ENCODE measurements around the gene RNU6-7.

Gene RNU6-7

DNA sequence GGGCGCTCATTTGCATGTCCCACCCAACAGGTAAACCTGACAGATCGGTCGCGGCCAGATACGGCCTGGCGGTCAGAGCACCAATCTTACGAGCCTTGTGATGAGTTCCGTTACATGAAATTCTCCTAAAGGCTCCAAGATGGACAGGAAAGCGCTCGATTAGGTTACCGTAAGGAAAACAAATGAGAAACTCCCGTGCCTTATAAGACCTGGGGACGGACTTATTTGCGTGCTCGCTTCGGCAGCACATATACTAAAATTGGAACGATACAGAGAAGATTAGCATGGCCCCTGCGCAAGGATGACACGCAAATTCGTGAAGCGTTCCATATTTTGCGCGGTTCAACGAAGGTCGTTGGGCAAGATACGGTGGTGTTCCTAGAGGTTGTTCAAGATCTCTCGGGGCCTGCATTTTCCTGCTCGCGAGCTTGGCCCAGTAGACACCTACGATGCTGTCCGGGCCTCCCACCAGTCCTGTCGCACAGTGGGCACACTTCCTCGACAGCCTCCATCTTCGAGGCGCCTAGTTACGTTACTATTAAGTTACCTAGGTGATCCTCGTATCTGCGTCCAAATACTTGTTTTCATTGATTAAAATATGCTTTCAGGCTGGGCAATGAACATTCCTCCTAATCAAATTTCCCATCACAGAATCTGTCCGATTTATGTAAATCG is at the start of gene RNU6-7:
RNU6-7 (plus strand) TSS at position 230 of the 675 bp plus-strand sequence.
- H3K4me3 ChIP-seq (ENCODE audit: low read length), result peak within 1 kb of the TSS; percentile 77
- H2AFZ ChIP-seq (ENCODE audit: low read depth, low read length), result peak within 1 kb of the TSS; percentile 94
- H3K36me3 ChIP-seq (ENCODE audit: insufficient read depth, low read length), result no peaks in the 10 kb centered on the region
- peaks cover 10% of the 10 kb centered on the region for H3K4me1 ChIP-seq (ENCODE audit: insufficient read depth, low read length)
- peaks cover 4% of the 10 kb centered on the region for H3K27me3 ChIP-seq (ENCODE audit: insufficient read depth, low read length)
- H3K9me3 ChIP-seq (ENCODE audit: low read length), result no peaks in the 10 kb centered on the region

DNA sequence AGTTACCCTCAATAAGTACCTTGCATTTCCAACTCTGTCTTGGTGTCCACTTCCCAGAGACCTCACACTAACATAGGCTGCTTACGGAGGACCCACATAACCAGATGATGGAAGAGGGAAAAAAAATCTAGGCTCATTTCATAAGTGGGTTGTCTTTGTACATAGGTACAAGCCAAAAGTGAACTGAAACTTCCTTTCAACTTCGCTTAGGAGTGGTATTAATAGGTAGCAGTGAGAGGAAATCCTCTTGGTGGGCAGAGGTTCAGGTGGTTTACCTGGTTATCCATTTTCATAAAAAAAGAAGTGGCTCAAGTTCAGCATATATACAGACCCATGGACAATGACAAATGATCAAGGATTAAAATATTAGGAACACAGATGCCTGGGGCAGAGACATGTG is 35.8 kb upstream of the RNU6-7 start:
- Histone ChIP-seq H3K27me3 (ENCODE audit: insufficient read depth, low read length) (no peaks in the 10 kb centered on the region), H2AFZ (ENCODE audit: low read depth, low read length) (no peak overlapping the region), H3K9me3 (ENCODE audit: low read length) (peaks cover 2% of the 10 kb centered on the region), H3K36me3 (ENCODE audit: insufficient read depth, low read length) (no peaks in the 10 kb centered on the region), H3K4me1 (ENCODE audit: insufficient read depth, low read length) (no peaks in the 10 kb centered on the region), H3K4me3 (ENCODE audit: low read length) (no peak overlapping the region)

DNA sequence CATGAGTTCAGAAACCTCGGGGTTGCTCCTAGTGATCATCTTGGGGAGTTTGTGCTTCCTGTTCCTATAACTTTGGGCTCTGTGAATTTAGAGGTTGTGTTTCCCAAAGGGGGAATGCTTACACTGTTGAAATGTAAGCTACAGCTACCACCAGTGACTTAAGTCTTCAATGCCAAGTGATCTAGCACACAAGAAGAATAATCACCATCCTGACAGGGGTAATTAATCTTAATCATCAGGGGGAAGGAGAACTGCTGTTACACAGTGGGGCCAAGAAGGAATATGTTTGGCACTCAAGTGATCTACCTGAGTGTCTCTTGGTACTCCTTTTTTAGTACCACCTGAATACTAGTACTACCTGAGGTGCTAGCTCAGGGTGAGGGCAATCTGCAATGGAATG is 34.9 kb upstream of the RNU6-7 start:
- H3K27me3 ChIP-seq (ENCODE audit: insufficient read depth, low read length), result no peaks in the 10 kb centered on the region
- H2AFZ ChIP-seq (ENCODE audit: low read depth, low read length), result no peak overlapping the region
- H3K9me3 ChIP-seq (ENCODE audit: low read length), result peaks cover 2% of the 10 kb centered on the region
- H3K4me3 ChIP-seq (ENCODE audit: low read length), result no peak overlapping the region
- H3K36me3 ChIP-seq (ENCODE audit: insufficient read depth, low read length), result no peaks in the 10 kb centered on the region
- H3K4me1 ChIP-seq (ENCODE audit: insufficient read depth, low read length), result no peaks in the 10 kb centered on the region

DNA sequence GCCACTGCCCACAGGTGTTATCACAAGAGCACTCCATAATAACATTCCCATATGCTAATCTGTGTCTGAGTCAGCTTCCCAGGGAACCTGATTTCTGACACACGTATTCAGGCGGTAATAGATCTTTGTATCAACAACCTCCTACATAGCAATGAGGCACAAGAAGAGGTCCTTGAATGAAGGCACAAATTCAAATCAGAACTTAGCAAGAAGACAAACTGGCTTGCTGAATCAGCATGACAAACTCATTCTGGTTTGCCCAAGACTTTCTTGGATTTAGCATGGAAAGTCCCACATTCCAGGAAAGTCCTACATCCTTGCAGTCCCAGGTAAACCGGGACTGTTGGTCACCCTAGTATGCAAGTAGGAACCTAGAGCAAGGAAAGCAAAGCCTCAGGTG is 33.9 kb upstream of the RNU6-7 start:
- Histone ChIP-seq H3K9me3 (ENCODE audit: low read length) (peaks cover 2% of the 10 kb centered on the region), H2AFZ (ENCODE audit: low read depth, low read length) (no peak overlapping the region), H3K36me3 (ENCODE audit: insufficient read depth, low read length) (no peaks in the 10 kb centered on the region), H3K27me3 (ENCODE audit: insufficient read depth, low read length) (no peaks in the 10 kb centered on the region), H3K4me1 (ENCODE audit: insufficient read depth, low read length) (no peaks in the 10 kb centered on the region), H3K4me3 (ENCODE audit: low read length) (no peak overlapping the region)

DNA sequence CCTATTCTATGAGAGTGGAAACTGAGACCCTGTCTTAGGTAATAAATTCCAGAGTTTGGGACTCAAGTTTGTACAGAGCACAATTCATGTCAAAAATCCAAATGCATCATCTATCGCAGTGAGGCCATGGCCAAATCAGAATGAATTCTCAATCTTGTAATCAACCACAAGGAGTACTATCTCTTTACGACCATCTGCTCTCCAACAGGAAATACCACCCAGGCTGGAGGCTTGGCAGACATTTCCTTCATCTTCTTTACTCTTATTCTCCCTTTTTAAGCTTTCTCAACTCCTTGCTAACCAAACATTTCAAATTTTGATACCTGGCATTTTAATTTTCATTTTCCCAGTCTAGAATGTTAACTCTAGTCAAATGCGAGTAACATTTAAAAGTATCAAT is 32.7 kb upstream of the RNU6-7 start:
- no peaks in the 10 kb centered on the region for H3K4me1 ChIP-seq (ENCODE audit: insufficient read depth, low read length)
- no peak overlapping the region for H3K4me3 ChIP-seq (ENCODE audit: low read length)
- no peaks in the 10 kb centered on the region for H3K27me3 ChIP-seq (ENCODE audit: insufficient read depth, low read length)
- no peaks in the 10 kb centered on the region for H3K36me3 ChIP-seq (ENCODE audit: insufficient read depth, low read length)
- peaks cover 2% of the 10 kb centered on the region for H3K9me3 ChIP-seq (ENCODE audit: low read length)
- no peak overlapping the region for H2AFZ ChIP-seq (ENCODE audit: low read depth, low read length)

DNA sequence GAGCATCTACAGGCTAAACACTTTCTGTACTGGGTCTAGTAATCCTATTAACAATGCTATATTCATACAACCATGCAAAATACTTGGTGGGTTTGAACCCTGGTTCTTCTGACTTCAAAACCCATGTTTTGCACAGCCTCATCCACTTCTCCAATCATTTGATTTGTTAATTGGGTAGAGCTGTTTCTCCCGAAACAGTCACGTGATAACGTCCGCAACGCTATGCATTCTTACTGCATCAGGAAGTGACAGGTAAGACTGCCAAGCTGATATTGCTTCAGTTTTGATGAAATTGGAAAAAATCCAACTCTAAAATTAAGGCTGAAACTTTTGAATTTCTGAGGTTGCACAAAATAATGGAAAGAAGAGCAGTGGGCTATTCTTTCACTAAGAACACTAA is 30.4 kb upstream of the RNU6-7 start:
- Histone ChIP-seq H3K9me3 (ENCODE audit: low read length) (no peaks in the 10 kb centered on the region), H2AFZ (ENCODE audit: low read depth, low read length) (no peak overlapping the region), H3K27me3 (ENCODE audit: insufficient read depth, low read length) (no peaks in the 10 kb centered on the region), H3K4me1 (ENCODE audit: insufficient read depth, low read length) (no peaks in the 10 kb centered on the region), H3K4me3 (ENCODE audit: low read length) (no peak overlapping the region), H3K36me3 (ENCODE audit: insufficient read depth, low read length) (no peaks in the 10 kb centered on the region)

DNA sequence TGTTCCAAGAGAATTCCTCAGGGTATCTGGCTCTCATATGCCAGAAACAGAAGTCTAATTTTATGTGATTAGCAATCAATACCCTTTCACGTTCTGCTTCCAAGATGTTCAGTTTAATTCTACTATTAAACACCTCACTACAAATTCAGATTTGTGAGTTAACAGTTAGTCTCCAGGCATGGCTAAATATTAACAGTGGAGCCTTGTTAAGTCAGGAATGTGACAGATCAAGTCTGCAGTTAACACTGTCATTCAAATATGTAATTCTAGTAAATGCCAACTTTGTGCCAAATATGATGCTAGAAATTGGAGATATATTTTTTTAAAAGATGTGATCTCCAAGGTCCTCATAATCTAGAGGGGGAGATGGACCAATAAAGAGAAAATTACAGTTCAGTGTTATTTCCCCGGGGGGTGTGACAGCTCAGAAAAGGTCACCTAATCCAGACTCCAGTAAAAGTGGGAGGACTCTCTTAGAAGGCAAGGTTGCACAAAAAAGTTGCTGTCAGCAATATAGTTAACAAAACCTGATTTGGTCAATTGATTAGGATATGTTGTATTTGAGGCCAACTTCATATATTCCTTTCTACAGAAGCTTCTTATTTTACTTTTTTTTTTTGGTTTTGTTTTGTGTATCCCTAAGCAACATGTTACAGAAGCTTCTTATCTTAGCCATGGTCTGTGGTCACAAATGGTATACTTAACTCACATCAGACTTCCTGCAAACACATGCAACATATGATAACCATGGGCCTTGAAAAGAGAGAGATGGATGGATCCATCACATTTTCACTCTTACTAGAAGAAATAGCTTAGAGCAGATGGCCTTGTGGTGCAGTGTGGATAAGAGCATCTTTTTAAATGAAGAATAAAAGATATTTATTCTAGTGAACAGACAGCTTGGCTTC is 18.4 kb upstream of the RNU6-7 start:
- no peak overlapping the region for H3K4me3 ChIP-seq (ENCODE audit: low read length)
- H3K9me3 ChIP-seq (ENCODE audit: low read length), result peaks cover 2% of the 10 kb centered on the region
- no peaks in the 10 kb centered on the region for H3K4me1 ChIP-seq (ENCODE audit: insufficient read depth, low read length)

DNA sequence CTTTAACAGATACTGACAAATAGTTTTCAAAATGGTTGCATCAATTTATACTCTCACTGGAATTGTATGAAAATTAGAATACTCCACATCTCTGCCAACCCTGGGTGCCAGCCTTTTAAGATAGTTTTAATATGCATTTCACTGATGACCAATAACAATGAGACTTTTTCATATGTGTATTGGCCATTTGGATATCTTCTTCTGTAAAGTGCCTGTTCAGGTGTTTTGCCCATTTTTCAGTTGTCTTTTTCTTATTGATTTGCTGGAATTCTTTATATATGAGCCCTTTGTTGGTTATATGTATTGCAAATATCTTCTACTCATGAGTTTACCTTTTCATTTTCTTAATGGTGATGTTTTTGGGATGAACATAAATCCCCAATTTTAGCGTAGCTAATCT is 16.7 kb upstream of the RNU6-7 start:
- H3K9me3 ChIP-seq (ENCODE audit: low read length), result no peaks in the 10 kb centered on the region
- H3K36me3 ChIP-seq (ENCODE audit: insufficient read depth, low read length), result no peaks in the 10 kb centered on the region
- H3K27me3 ChIP-seq (ENCODE audit: insufficient read depth, low read length), result no peaks in the 10 kb centered on the region
- no peaks in the 10 kb centered on the region for H3K4me1 ChIP-seq (ENCODE audit: insufficient read depth, low read length)
- H3K4me3 ChIP-seq (ENCODE audit: low read length), result no peak overlapping the region
- no peak overlapping the region for H2AFZ ChIP-seq (ENCODE audit: low read depth, low read length)

More for the DNA sequence above, 18.4 kb upstream of the RNU6-7 start:
- no peaks in the 10 kb centered on the region for H3K36me3 ChIP-seq (ENCODE audit: insufficient read depth, low read length)
- no peaks in the 10 kb centered on the region for H3K27me3 ChIP-seq (ENCODE audit: insufficient read depth, low read length)
- H2AFZ ChIP-seq (ENCODE audit: low read depth, low read length), result no peak overlapping the region

DNA sequence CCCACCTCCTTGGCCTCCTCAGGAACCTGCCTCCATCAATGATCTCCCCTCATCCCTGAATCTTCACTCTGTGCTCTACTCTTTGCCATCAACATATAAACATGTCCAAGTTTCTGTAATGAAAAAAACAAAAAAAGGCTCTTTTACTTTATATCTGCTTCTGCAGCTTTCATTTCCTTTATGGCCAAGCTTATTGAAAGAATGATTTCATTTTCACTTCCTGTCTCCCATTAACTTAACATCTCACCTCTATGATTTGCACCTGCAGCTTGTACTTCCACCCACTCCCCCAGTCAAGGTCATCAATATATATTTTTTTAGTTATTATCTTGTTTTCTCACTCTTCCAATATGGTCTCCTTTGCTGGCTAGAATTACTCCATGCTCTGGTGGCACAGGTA is 15.6 kb upstream of the RNU6-7 start:
- Histone ChIP-seq H3K27me3 (ENCODE audit: insufficient read depth, low read length) (no peaks in the 10 kb centered on the region), H3K9me3 (ENCODE audit: low read length) (no peaks in the 10 kb centered on the region), H3K36me3 (ENCODE audit: insufficient read depth, low read length) (no peaks in the 10 kb centered on the region), H3K4me1 (ENCODE audit: insufficient read depth, low read length) (no peaks in the 10 kb centered on the region), H2AFZ (ENCODE audit: low read depth, low read length) (no peak overlapping the region), H3K4me3 (ENCODE audit: low read length) (no peak overlapping the region)

DNA sequence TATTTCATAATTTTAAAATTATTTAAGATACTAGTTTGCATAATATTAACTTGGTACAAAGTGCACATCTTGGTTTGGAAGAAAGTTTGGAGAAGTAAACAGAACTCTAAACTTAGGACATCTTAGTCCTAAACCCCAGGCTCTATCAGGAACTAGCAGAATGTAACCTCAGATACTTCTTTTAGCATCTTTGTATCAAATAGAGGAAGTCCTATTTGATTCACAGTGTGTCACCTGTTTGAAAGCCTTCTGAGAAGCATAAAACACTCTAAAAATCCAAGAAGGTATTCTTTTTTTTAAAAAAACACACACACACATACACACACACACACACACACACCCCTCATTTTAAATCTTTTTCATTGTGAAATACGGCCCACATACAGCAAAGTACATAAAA is 12.0 kb upstream of the RNU6-7 start:
- Histone ChIP-seq H3K4me1 (ENCODE audit: insufficient read depth, low read length) (no peaks in the 10 kb centered on the region), H2AFZ (ENCODE audit: low read depth, low read length) (no peak overlapping the region), H3K36me3 (ENCODE audit: insufficient read depth, low read length) (no peaks in the 10 kb centered on the region), H3K4me3 (ENCODE audit: low read length) (no peak overlapping the region), H3K9me3 (ENCODE audit: low read length) (no peaks in the 10 kb centered on the region), H3K27me3 (ENCODE audit: insufficient read depth, low read length) (peaks cover 4% of the 10 kb centered on the region)

DNA sequence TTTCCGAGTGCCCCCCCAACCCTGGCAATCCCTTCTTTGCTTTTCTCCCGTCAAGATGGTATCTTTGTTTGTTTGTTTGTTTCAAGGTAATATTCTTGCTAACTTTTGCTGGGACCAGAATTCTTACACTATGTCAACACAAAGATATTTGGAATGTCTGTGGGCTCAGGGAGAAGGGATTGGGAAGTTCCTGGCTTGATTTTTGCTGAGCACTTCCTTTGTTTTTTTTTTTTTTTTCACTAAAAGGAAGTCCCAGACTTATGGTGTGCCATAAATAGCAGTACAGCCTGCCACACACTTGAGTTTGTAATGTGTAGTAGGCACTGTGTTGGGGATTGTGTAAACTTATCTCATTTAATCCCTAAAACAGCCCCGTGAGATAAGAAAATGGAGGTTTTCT is 11.2 kb upstream of the RNU6-7 start:
- Histone ChIP-seq H3K9me3 (ENCODE audit: low read length) (no peaks in the 10 kb centered on the region), H3K4me3 (ENCODE audit: low read length) (no peak overlapping the region), H3K36me3 (ENCODE audit: insufficient read depth, low read length) (no peaks in the 10 kb centered on the region), H2AFZ (ENCODE audit: low read depth, low read length) (no peak overlapping the region), H3K4me1 (ENCODE audit: insufficient read depth, low read length) (no peaks in the 10 kb centered on the region), H3K27me3 (ENCODE audit: insufficient read depth, low read length) (peaks cover 4% of the 10 kb centered on the region)

DNA sequence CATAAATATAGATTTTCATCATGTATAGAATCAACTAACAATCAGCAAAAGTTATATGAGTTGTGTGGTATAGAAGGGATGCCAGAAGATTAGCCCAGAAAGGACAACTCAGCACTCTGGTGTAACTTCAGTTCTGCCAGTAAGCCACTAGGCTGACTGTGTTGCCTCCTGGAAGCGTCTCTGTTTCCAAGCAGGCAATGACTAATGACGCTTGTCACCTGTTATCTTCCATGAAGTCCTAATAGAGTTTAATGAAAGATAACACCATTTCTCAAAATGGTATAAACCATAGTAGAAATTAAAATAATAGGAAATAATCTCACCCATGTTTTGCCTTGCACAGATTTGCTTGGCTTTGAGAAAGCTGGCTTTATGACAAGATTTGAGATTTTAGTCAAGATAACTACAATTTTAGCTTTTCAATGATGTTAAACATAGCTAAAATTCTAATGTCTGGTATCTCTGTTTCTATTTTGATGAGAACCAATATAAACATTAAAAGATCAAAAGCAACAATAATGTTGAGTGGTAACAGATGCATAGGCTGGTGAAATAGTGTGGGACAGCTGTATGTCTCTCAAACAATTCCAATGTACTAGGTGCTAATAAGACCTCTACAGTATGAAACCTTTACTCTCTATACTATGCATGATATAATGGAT is 9.0 kb upstream of the RNU6-7 start:
- no peak overlapping the region for H2AFZ ChIP-seq (ENCODE audit: low read depth, low read length)
- H3K4me1 ChIP-seq (ENCODE audit: insufficient read depth, low read length), result no peaks in the 10 kb centered on the region
- no peaks in the 10 kb centered on the region for H3K36me3 ChIP-seq (ENCODE audit: insufficient read depth, low read length)
- H3K9me3 ChIP-seq (ENCODE audit: low read length), result no peaks in the 10 kb centered on the region
- no peak overlapping the region for H3K4me3 ChIP-seq (ENCODE audit: low read length)
- H3K27me3 ChIP-seq (ENCODE audit: insufficient read depth, low read length), result peaks cover 4% of the 10 kb centered on the region

DNA sequence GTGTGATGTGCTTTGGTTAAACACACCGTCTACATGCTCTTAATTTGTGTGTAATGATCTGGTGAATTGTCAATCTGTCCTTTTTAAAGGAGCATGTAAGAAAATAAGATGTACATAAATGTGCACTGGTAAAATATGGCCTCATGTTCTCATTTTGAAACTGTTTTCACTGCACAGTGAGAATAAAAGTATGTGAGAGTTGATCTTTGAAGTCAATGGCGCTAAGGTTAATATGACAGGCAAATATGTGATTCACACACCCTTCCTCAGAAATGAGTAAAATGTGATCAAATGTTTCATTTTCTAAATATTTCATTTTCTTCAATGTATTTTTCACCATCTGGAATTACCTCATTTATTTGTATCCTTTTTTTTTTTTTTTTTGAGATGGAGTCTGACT is 8.3 kb upstream of the RNU6-7 start:
- no peaks in the 10 kb centered on the region for H3K4me1 ChIP-seq (ENCODE audit: insufficient read depth, low read length)
- no peaks in the 10 kb centered on the region for H3K36me3 ChIP-seq (ENCODE audit: insufficient read depth, low read length)
- H3K27me3 ChIP-seq (ENCODE audit: insufficient read depth, low read length), result peaks cover 4% of the 10 kb centered on the region
- H3K4me3 ChIP-seq (ENCODE audit: low read length), result no peak overlapping the region
- H3K9me3 ChIP-seq (ENCODE audit: low read length), result no peaks in the 10 kb centered on the region
- no peak overlapping the region for H2AFZ ChIP-seq (ENCODE audit: low read depth, low read length)
